ENCODE results near the gene ROR1.
"Not testable (repeated sequence)": the region's sequence is repeated elsewhere in the genome, so short reads cannot be mapped to it uniquely, and the experiment has no call there.

Gene ROR1

GRCh38 chr1:63794354-63794753 is 20.5 kb downstream of the ROR1 start:
- DNase-seq (ENCODE audit: low spot score), result no peak

DNA sequence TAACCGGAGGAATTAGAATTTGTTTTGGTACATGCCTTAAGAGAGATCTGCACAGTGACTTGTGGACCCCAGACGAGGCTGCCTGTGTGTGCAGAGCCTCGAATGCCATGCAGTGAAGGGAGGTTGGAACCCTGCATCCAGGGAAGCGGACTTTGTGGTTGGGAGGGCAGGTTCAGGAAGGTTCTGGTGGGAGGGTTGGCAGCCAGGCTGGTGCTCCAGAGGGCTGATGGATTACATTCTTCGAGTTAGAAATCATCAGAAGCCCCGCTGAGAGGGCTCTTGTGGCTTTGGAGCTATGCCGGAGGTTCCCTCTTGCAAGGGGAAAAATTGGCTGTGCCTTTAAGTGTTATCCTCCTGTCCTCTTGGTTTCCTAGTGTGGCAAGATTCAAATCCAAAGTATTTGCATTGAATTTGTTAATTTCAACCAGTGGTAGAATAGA is 21.1 kb downstream of the ROR1 start:
- no peak for DNase-seq (ENCODE audit: low spot score)

- DNase-seq (ENCODE audit: low spot score), result no peak
These were observed 21.6 kb downstream of the ROR1 start for GRCh38 chr1:63795455-63795854.

GRCh38 chr1:63797056-63797726 is 23.4 kb downstream of the ROR1 start:
- no peak for DNase-seq (ENCODE audit: low spot score)

GRCh38 chr1:63798284-63798683 is 24.5 kb downstream of the ROR1 start:
- no peak for DNase-seq (ENCODE audit: low spot score)

DNA sequence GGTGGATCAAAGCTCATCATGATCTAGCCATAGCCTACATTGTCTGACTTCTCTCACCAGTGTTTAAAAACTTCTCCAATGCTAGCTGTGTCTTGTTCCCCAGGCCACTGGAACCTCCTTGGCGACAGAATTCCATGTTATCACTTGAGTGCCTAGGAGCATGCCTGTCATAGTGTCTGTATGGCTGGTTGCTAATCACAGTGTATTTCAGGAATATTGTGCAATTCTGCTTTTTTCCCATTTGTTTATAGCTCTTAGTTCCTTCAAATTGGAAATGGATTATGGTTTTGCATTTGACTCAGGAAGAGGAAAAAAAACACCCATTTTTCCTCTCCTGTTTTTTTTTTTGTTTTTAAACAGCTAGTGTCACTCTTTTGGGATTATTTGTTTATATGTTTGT is 25.5 kb downstream of the ROR1 start:
- no peak for DNase-seq (ENCODE audit: low spot score)

DNA sequence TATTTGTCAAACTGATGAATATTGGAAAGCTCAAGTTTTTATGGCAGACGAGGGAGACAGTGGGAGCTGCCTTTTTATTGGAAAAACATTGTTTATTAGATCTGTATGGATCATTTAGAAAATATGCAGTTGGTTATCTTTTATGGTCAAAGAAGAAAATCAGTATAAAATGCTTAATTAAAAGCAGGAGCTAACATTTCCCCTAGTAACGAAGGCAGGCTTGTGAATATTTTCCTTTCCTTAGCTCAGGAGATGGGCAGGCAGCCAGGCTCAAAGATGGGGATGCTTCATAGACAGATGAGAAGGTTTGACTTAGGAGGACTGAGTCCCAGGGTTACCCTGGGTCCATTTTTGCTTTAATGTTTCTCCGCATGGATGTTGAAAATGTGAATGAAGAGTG is 26.0 kb downstream of the ROR1 start:
- no peak for DNase-seq (ENCODE audit: low spot score)

DNA sequence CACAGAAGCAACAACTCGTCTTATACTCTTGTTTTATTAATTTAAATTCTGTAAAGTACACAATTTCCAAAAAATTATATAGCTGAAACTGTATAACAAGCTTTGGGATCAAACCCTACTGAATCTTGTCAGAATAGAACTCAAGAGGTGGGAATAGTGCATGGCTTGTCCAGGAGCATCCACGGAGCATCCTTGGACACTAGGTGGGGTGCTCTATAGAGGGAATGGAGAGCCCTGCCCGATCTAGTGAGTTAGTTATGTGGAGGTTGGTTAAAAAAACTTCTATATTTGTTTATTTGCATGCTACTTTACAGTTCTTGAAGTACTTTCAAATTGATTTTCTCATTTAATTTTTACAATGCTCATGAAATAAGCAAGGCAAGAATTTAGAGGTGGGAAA is 28.3 kb downstream of the ROR1 start:
- no peak for DNase-seq (ENCODE audit: low spot score)

DNA sequence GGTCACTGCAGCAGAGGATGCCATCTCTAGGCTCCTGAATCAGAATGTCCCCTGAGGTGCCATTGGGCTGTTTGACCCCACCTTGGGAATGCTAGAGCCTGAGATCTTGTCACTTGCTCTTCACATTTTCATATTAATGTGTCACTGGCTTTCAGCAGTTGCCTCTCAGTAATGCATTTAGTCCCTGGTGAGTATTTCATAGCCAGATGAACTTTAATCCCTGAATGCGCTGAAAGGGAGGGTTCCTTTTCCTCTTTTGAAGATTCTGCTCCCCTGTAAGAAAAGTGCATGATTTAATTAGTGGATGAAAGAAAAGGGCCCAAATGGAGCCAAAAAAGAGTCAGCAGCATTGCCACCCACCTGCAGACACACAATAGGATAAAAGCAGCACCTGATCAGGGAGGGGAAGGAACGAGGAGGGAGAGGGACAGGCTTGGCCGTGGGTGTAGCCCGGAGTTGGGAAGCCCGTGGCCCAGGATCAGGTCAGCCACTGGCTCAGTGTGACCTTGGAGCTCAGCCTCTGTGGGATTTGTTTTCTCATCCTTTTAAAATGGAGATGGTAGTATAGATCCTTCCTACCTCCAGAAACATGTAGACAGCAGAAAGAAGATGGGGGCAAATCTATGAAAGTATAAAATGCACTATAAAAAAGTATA is 31.1 kb downstream of the ROR1 start:
- DNase-seq (ENCODE audit: low spot score), result no peak

- DNase-seq (ENCODE audit: low spot score), result no peak
These were observed 33.2 kb downstream of the ROR1 start for GRCh38 chr1:63807046-63807445.

- DNase-seq (ENCODE audit: low spot score), result no peak
These were observed 37.2 kb downstream of the ROR1 start for GRCh38 chr1:63810936-63811469.

DNA sequence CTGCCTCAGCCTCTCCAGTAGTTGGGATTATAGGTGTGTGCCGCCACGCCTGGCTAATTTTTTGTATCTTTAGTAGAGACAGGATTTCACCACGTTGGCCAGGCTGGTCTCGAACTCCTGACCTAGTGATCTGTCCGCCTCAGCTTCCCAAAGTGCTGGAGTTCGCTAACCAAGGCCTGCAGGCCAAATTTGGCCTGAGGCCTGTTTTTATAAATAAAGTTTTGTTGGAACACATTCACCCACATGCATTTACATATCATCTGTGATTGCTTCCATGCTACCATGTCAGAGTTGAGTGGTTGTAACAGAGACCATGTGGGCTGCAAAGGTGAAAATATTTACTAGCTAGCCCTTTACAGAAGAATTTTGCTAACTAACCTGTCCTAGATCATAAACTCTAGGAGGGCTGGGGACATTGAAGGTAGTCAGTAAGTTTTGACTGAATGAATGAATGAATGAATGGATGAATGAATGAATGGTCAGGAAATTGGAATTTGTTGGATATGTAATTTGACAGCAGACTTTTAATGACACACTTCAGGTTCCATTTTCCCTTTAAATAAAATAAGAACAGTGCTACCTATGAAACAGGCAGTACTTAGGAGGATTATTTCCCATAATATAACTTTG is 38.4 kb downstream of the ROR1 start:
- DNase-seq (ENCODE audit: low spot score), result no peak

DNA sequence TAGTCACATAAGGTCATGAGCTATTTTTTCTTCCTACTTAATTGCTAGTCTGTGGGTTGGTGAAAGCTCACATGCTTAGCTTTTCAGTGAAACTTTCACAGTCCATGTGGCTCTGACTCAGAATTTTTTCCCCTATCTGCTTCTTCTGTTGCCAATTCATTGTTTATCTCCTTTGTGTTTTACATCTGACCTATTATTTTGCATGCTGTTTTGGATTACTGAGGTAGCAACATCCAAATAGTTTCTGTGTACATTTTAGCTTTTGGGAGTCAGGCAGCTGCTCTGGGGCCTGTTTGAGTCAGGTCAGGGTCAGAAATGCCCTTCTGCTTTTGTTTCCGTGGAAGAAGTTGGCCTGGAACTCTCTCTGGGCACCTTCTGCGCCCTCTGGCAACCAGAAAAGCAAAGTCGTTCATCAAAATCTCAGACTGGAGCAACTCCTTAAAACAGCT is 40.0 kb downstream of the ROR1 start:
- DNase-seq (ENCODE audit: low spot score), result peak; percentile 14

DNA sequence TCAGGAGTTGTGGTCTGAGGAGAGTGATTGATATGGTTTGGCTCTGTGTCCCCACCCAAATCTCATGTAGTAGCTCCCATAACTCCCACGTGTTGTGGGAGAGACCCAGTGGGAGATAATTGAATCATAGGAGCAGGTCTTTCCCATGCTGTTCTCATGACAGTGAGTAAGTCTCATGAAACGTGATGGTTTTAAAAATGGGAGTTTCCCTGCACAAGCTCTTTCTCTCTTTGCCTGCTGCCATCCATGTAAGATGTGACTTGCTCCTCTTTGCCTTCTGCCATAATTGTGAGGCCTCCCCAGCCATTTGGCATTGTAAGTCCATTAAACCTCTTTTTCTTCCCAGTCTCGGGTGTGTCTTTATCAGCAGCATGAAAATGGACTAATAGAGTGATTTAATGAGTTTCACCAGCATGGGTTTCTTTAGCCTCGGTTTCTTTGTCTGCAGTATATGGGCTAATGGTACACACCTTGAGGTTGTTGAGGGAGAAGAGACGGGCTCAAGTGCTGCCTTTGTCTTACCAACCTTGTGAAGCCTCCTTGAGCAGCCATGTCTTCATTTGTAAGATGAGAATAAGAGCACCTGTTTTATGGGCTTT is 42.5 kb downstream of the ROR1 start:
- DNase-seq (ENCODE audit: low spot score), result not testable (repeated sequence)

DNA sequence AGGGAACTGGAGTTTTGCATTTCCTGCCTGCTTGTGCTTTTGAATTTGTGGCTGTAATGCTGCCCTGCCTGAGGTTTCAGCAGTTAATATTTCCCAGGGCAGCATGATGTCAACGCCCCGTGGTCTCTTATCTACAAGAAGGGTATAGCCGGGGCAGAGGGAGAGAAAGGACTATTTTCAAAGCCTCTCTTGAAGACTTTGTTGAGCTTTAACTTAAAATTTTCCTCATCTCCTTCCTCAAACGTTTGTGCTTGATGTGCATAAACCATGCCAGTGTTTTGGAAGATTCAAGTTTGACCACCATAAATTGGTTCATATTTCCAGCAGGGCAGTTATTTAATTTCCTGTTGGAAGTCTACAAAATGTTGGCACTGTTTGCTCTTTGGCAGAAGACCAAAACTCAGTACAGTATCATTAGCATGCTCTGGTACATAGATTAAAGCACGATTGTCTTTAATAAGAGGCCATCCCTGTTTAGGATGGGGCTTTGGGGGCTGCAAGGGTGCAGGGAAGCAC is 43.4 kb downstream of the ROR1 start:
- no peak for DNase-seq (ENCODE audit: low spot score)

GRCh38 chr1:63817700-63818099 is 43.9 kb downstream of the ROR1 start:
- no peak for DNase-seq (ENCODE audit: low spot score)

DNA sequence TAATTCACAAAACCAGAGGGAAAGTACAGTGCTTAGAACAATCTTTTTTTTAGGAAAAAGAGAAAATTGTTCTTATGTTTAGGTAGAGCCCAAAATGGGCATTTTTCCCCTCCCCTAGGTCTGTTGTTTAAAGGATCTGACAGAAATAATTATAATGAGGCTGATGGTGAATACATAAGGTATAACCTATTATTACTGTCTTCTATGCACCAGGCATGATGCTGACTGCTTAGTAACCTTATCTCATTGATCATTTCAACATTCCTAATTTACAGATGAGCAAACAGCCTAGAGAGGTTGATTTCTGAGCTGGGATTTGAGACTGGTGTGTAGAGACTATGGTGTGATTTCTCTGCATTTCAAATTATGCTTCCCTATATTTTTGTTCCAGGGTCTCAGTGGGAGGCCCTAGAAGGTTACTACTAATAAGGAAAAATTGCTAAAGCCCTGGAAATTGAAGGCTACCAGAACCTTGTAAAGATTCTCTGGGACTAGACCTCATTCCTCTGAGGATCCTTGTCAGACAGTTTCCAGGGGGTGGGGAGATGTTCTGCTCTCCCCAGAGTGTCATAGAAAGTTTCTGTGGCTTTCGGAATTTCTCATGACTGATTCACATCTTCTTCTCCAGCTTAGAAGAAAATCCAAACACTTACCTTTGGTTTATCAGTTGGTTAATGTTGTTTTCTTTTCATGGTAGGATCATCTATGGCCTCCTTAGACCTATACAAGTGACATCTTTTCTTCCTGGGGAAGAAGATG is 44.9 kb downstream of the ROR1 start:
- DNase-seq (ENCODE audit: low spot score), result no peak

DNA sequence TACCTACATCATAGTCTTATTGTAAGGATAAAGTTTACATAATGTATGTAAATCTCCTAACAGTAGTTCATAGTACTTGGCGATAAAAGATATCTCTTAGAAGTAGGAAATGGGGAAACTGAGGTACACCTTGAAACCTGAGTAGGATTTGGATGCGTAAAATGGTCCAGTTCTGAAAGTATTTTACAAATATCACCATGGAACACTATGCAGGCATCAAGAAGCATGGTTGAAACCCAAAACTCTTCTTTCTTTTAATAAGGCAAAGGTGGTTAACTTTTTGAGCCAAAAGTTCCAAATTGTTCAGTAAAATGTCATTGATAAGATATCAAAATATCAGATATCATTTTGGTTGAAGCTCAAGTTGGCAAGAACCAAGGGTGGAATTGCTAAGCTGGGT is 46.0 kb downstream of the ROR1 start:
- no peak for DNase-seq (ENCODE audit: low spot score)

DNA sequence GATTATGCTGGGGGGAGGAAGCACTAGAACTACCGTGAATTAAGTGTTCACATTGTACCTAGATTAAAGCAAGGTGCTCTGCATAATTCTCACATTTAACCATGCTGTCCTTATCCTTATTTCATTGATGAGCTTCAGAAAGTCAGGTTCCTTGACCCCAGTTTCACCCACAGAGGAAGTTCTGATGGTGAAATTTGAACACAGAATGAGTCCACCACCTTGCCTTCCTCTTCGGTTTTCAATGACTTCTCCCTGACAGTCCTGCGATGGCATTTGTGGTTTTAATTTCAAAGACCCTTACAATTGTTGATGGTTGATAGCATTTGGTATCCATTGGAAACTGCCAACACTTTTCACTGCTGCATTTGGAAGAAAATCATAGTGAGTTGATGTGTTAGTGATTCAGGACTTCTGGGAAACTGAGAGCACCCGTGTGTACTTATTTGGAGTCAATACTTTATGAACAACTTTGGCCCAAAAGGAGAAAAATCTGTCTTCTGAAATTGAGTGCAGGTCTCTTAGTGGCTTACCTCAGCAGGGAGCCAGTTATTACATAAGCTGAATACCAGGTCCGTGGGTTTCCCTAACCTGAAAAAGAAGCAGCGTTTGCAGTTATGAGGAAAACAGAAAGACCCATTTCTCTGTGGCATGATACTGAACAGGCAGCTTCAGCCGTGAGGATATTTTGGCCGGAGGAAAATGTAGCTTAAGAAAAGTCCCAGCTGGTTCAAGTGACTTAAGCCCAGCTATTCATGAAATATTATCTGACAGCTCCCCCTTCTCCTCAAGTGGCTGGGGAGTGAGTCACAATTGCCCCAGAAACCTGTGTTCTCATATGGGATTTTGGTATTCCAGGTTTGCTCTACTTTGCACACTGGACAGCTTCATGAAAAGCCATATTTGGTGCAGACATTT is 47.5 kb downstream of the ROR1 start:
- no peak for DNase-seq (ENCODE audit: low spot score)

- no peak for DNase-seq (ENCODE audit: low spot score)
These were observed 48.7 kb downstream of the ROR1 start for GRCh38 chr1:63822540-63822939.

DNA sequence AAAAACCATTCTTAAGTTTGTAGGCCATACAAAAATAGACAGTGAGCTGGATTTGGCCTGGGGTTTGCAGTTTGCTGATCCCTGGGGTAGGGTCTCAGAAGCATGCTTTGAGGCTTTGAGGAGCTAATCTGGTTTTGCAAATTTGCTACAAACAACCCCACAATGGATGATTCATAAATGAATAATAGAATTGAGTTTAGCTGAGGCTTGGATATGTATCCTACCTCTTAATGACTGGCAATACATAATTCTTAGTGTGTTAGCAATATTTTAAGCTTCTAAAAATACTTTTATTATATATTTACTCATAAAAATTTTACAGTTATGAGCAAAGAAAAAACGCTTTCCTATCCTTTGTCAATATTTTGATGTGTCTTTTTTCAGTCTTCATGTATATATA is 50.6 kb downstream of the ROR1 start:
- DNase-seq (ENCODE audit: low spot score), result no peak

All from hepatic stellate cell (primary cell).